Neural cell (in vitro differentiated cells): Measurements from ENCODE around the gene EGFL7.

ENCODE experiments used
- CTCF ChIP-seq: fragments of 450-650 bp; IDR thresholded peaks from 2 replicates; pipeline ENCODE4 v1.5.1; 2014; ENCODE audit warnings: antibody characterized with exemption, mild to moderate bottlenecking, moderate library complexity; ENCODE audit not compliant: poor library complexity, severe bottlenecking
- EP300 ChIP-seq: fragments of 450-650 bp; conservative IDR thresholded peaks from 2 replicates; pipeline ENCODE4 v1.6.1; 2014; ENCODE audit warnings: antibody characterized with exemption, mild to moderate bottlenecking, moderate library complexity; ENCODE audit not compliant: poor library complexity, severe bottlenecking
- EZH2 ChIP-seq: fragments of 200-600, 300-800 bp; shearing (Covaris generic), sonication (generic); IDR thresholded peaks from 2 replicates; pipeline ENCODE4 v1.6.1; 2014; ENCODE audit warnings: antibody characterized with exemption, low read length, borderline replicate concordance, mild to moderate bottlenecking; ENCODE audit not compliant: insufficient read depth, poor library complexity, severe bottlenecking
- POLR2AphosphoS5 ChIP-seq: IDR thresholded peaks from 2 replicates; pipeline ENCODE4 v1.6.1; 2012
- RAD21 ChIP-seq: fragments of 450-650 bp; conservative IDR thresholded peaks from 2 replicates; pipeline ENCODE4 v1.6.1; 2014; ENCODE audit warnings: antibody characterized with exemption, mild to moderate bottlenecking, moderate library complexity
- REST ChIP-seq: IDR thresholded peaks from 2 replicates; pipeline ENCODE4 v1.6.1; 2012; ENCODE audit warnings: borderline replicate concordance
- SMC3 ChIP-seq: fragments of 450-650 bp; conservative IDR thresholded peaks from 2 replicates; pipeline ENCODE4 v1.6.1; 2014; ENCODE audit warnings: antibody characterized with exemption, mild to moderate bottlenecking, moderate library complexity; ENCODE audit not compliant: poor library complexity
- TAF1 ChIP-seq: IDR thresholded peaks from 2 replicates; pipeline ENCODE4 v1.6.1; 2012; ENCODE audit warnings: low read depth

GRCh38 chr9:136665111-136665703, 2.5 kb downstream of the EGFL7 start:
- peak; percentile 15 for TF ChIP-seq CTCF
- TF ChIP-seq POLR2AphosphoS5, result no peak
- TF ChIP-seq EZH2, result no peak
- no peak for TF ChIP-seq RAD21
- TF ChIP-seq TAF1, result no peak
- no peak for TF ChIP-seq EP300
- TF ChIP-seq REST, result no peak
- no peak for TF ChIP-seq SMC3
